NCI-H1048 (cell line): ENCODE results near the gene KHK.

ENCODE experiments used
- DNase-seq: peaks from one replicate; lab custom pipeline; 2025; lab: John Stamatoyannopoulos, UW

Gene KHK

DNA sequence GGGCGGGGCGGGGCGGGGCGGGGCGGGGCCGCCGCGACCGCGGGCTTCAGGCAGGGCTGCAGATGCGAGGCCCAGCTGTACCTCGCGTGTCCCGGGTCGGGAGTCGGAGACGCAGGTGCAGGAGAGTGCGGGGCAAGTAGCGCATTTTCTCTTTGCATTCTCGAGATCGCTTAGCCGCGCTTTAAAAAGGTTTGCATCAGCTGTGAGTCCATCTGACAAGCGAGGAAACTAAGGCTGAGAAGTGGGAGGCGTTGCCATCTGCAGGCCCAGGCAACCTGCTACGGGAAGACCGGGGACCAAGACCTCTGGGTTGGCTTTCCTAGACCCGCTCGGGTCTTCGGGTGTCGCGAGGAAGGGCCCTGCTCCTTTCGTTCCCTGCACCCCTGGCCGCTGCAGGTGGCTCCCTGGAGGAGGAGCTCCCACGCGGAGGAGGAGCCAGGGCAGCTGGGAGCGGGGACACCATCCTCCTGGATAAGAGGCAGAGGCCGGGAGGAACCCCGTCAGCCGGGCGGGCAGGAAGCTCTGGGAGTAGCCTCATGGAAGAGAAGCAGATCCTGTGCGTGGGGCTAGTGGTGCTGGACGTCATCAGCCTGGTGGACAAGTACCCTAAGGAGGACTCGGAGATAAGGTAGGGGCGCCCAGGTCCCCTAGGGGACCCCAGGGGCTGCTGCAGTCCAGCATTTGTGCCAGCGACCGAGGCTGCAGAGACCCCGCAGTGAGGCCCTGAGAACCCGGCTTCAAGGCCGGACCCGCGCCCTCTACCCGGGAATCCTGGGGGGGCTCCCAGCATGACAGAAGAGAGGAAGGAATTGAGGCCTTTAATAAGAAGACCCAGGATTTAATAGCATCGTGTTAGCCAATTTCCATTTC, at the start of gene KHK:
TSS of gene KHK (plus strand) at position 49 of the 870 bp plus-strand sequence. CDS start at position 537, 488 bp downstream.
- DNase-seq: no peak

DNA sequence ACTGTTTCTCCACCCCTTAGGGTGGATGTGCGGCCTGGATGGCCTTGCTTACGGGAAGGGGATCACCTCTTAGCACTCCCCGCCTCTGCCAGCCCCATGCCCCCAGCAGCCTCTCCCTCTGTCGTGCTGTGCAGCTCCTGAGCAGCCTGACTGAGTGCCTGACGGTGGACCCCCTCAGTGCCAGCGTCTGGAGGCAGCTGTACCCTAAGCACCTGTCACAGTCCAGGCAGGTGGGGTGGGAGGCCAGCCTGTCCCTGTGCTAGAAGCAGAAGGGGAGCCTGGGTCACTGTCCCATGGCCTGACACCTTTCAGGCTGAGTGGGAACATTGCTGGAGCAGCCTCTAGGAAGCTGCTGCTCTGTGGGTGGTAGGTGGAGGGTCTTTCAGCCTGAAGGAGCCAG, 48.6 kb upstream of the KHK start:
- DNase-seq: no peak

DNA sequence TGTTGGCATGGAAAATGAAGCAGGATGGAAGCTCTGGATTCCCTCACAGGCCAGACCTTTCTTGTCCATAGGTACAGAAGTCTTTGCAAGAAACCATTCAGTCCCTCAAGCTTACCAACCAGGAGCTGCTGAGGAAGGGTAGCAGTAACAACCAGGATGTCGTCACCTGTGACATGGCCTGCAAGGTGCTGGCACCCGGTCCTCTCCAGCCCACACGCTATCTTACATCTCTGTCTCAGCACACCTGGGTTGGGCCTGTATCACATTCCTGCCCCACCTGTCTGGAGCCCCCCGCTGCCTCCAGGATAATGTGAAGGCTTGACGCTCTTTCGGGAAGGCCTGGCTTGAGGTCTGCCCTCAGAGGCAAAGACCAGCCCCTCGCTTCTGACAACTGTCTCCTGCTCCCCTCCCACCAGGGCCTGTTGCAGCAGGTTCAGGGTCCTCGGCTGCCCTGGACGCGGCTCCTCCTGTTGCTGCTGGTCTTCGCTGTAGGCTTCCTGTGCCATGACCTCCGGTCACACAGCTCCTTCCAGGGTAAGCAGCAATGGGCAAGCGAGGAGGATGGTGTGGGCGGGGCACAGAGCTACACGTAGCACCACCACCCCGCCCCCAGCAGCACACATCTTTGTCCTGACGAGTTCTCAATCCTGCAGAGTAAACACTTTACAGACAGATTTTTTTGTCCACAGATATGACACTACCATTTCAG, 47.8 kb upstream of the KHK start:
- DNase-seq: no peak

DNA sequence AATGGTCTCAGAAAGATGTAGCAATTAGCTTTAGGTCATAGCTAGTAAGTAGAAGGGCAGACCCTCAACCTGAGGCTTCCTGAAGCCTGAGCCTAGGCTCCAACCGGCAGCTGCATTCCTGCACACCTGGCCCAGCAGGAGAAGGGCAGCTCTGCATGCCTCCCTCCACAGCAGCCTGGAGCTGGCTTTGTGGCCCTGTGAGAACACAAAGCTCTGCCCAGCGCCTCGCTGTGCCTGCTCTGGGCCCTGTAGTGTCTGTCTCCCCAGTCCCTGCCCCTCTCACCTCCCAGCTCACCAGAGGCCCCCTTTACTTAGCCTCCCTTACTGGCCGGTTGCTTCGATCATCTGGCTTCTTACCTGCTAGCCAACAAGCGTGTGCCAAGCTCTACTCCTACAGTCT, 47.1 kb upstream of the KHK start:
- no peak for DNase-seq

GRCh38 chr2:27039871-27040270, 46.7 kb upstream of the KHK start:
- no peak for DNase-seq

- no peak for DNase-seq
Observed at GRCh38 chr2:27040282-27040681, 46.3 kb upstream of the KHK start.

DNA sequence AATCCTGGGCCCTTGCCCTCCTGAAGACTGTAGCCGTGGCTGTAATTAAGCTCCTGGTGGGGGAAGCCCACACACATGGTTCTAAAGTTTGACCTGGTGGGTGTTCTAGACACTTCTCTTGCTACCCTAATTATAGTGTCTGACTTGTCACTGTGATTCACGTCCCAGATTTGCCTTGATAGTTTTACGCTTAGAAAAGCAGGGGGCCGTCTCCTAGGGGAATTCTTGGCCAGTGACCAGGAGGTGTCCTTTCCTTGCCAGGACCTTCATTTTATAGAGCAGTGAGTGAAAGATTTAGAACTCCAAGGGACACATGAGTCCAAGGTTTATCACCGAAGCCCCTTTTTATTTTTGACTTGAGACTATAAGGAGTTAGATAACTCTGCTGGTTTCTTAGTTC, 44.8 kb upstream of the KHK start:
- DNase-seq: no peak

DNA sequence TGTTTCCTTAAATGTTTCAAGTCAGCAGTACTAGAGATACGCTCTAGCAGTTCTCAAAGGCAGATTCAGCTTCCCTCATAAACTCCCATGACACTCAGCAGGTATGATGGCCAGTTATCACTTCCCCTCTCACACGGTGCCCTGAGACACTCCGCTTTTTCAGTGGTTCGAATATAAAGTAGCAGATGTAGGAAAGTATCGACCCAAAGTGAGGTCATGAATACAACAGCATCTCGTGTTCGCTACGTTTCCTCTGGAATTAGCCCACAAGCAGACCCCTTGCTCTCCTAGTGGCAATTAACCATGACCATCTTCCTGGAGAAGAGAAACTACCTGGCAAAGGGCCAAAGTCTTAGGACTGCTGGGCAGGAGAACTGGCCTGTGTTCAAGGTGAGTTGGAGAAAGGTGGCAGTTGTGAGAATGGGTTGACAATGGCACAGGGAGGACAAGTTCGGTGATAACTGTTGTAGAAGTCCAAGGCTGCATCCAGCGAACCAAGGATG, 44.4 kb upstream of the KHK start:
- no peak for DNase-seq

DNA sequence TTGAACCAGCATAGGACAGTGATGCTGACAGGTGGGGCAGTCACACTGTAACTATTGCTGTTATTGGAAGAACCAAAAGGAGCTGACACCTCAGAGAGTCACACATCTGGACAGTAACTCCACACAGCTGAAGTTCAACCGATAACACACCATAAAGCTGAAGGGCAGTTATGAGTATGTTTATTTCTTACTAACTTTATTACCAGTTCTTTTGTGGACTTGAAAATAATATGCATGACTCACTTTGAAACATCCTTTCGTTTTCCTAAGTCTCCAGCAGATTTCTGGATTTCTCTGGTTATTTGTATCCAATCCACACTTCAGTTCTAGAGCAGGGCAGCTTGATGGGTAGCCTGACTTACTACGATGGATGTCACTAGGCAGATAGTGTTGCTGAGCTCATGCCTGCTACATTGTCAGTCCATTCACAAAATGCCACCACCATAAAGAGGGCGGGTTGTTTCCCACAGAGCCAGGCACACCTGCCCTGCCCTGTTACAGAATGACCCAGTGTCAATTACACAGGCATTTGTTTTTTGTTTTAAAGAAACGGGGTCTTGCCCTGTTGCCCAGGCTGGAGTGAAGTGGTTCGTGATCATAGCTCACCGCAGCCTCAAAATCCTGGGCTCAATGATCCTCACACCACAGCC, 43.5 kb upstream of the KHK start:
- DNase-seq: no peak

- DNase-seq: no peak
Observed at GRCh38 chr2:27049422-27050280, 36.9 kb upstream of the KHK start.

- peak; percentile 83 for DNase-seq
Observed at GRCh38 chr2:27050281-27050995, 36.1 kb upstream of the KHK start.

DNA sequence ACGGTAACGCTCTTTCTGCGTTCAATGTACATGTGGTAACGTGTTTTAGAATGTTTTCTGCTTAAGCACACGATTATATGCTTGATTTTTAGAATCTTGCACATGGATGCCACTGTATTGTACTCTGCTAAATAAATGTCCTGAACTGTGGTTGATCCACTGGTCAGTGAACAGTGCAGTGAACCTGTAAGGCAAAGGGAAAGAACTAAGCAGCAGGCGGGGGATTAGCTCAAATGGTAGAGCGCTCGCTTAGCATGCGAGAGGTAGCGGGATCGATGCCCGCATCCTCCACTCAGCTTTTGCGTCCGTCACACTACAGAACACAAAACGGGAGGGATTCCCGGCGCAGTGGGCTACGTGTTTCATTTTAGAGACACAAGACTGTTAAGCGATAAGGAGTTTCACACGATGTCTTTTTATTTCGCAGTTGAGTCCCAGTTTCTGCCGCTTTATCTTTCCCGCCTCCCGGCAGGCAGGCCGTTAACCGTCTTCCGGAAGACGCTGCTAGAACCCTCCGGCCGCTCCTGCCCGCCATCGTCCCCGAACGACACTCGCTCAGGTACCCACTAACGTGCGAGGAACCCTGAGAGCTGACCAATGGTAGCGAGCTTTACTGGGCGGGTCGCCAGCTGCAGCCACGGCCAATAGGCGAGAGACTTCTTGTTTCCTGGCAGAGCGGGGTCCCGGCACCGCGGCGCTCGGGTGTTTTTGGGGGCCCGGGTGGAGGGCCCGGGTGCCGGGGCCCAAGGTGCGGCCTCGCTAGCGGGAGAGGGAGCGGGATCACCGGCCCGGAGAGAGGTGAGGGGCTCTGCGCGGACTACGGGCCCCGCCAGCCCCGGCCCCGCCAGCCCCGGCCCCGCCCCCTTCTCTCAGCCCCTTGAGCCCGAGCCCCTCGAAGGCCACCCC, 35.3 kb upstream of the KHK start, which contains the start of gene AGBL5:
TSS of gene AGBL5 (plus strand) at position 673 of the 906 bp plus-strand sequence. CDS start 1,291 bp downstream, outside the sequence.
- peak; percentile 82 for DNase-seq

DNA sequence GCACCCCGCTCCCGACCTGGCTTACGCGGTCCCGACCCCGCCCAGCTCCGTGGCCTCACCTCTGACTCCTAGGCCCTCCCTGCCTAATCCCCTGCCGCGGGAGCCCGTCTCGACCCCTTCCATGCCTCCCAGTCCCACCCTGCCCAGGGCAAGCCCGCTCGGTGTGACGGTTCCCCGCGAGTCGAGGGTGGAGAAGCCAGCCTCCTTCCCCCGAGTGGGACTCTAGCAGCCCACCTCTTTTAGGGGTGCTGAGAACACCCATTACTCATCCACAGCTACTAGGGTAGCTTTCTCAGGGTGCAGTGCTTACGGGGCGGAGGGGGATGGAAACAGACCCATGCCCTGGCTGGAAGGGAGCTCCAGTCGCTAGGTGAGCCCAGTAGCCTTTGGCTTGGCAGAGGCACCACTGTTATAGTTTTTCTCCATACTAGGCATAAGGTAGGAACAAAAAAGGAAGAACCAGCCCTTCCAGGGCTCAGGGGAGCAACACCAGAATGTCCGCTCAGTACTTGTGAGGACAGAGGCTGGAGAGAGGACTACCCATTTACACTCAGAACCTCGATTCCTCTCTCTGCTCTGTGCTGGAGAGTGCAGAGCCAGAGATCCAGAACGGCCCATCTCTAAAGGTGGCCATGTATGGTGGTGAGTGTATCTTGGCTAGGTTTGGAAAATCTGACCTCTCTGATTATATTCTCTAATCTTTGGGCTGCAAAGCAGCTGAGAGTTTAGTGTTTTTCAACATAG, 34.5 kb upstream of the KHK start:
- DNase-seq: no peak

- DNase-seq: no peak
Observed at GRCh38 chr2:27053321-27053720, 33.3 kb upstream of the KHK start.

DNA sequence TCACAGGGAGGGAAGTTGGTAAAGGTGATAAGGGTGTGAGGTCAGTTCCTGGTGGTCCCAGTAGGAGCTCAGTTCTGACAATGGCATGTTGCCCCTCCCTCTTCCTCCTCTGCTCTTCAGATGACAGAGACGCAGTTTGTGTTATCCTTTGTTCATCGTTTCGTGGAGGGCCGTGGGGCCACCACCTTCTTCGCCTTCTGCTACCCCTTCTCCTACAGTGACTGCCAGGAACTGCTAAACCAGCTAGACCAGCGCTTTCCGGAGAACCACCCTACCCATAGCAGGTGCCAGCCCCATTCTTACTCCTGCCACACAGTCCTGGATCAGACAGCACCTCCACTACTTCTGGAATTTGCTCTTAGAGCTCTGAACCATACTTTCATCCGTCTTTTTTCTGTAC, 32.8 kb upstream of the KHK start:
- no peak for DNase-seq

- no peak for DNase-seq
Observed at GRCh38 chr2:27054721-27055120, 31.9 kb upstream of the KHK start.

- DNase-seq: no peak
Observed at GRCh38 chr2:27057184-27057583, 29.4 kb upstream of the KHK start.

- no peak for DNase-seq
Observed at GRCh38 chr2:27058210-27058609, 28.4 kb upstream of the KHK start.
